ENCODE results near the gene HOXA6.

DNA sequence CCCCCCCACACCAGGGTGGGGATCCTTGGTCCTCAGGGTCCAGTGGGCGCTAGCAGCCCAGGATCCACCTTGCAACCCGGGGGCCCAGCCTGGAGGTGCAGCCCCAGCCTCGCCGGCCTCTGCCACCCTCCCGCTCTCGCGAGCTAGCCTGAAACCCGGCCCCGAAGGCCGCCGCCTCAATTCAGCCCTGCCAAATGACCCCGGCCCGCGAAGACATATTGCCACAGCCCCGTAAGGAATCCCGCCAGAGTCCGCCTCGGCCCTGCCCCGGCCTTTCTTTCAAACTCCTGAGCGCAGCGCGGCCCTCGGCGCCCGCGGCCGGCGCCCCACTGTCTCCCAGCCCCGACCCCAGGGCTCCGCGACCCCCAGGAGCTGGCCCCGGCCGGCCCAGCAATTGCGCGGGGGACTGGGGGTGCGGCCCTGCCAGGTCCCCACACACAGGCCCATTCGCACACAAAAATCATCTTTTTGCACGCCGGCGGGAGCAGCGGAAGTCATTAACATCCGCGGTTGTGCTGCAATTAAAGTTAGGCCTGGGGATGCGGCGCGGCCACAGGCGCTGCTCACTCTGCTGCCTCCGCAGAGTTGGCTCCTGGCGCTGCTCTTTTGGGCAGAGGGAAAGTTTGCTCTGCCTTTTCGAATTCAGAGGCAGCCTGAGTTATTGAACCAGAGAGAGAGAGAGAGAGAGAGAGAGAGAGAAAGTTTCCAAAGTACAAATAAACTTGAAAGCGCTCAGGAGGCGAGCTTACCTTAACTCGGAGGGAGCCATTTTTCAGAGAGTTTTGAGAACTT lies 8.0 kb downstream of the HOXA6 start:
- TF ChIP-seq, protein P1, sequence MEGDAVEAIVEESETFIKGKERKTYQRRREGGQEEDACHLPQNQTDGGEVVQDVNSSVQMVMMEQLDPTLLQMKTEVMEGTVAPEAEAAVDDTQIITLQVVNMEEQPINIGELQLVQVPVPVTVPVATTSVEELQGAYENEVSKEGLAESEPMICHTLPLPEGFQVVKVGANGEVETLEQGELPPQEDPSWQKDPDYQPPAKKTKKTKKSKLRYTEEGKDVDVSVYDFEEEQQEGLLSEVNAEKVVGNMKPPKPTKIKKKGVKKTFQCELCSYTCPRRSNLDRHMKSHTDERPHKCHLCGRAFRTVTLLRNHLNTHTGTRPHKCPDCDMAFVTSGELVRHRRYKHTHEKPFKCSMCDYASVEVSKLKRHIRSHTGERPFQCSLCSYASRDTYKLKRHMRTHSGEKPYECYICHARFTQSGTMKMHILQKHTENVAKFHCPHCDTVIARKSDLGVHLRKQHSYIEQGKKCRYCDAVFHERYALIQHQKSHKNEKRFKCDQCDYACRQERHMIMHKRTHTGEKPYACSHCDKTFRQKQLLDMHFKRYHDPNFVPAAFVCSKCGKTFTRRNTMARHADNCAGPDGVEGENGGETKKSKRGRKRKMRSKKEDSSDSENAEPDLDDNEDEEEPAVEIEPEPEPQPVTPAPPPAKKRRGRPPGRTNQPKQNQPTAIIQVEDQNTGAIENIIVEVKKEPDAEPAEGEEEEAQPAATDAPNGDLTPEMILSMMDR (IDR thresholded peaks at IDR 0.05), result no peak
- peak; percentile 100 for TF ChIP-seq EZH2 (IDR thresholded peaks at IDR 0.05)

Measured in neural progenitor cell (in vitro differentiated cells).